OCI-LY1 (cell line): ENCODE data around the gene CSRNP2.

Source experiments
- EZH2 ChIP-seq: fragments of 200-600 bp; sonication (generic), shearing (Covaris generic); IDR thresholded peaks from 2 replicates; pipeline ENCODE4 v1.8.0; 2017; ENCODE audit warnings: borderline replicate concordance, mixed run types, mild to moderate bottlenecking, antibody characterized with exemption, low read length, moderate library complexity, mixed read lengths
- TF ChIP-seq, protein P1 (sequence below): fragments of 200-600 bp; sonication (generic), shearing (Covaris generic); IDR thresholded peaks from 2 replicates; pipeline ENCODE4 v1.5.1; 2017; ENCODE audit warnings: mild to moderate bottlenecking, antibody characterized with exemption, low read length, moderate library complexity, mixed read lengths

DNA sequence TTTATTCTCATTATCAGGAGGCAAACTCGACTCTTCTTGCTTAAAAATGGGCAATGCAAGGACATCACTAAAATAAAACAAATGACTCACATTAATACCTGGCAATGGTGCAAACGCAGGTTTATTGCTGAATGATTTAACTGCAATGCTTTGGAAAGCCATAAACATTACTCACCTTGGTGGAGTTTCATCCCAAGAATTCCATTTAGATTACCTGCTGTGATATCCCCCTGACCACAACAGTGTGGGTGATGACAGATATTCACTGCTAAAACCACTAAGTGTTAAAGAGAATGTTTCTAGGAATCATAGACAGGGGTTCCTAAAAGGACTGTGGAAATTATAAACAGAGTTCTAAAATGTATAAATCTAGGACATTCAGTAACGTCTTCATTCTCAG, 35.3 kb upstream of the CSRNP2 start:
- no peak for TF ChIP-seq EZH2
- TF ChIP-seq, protein P1, sequence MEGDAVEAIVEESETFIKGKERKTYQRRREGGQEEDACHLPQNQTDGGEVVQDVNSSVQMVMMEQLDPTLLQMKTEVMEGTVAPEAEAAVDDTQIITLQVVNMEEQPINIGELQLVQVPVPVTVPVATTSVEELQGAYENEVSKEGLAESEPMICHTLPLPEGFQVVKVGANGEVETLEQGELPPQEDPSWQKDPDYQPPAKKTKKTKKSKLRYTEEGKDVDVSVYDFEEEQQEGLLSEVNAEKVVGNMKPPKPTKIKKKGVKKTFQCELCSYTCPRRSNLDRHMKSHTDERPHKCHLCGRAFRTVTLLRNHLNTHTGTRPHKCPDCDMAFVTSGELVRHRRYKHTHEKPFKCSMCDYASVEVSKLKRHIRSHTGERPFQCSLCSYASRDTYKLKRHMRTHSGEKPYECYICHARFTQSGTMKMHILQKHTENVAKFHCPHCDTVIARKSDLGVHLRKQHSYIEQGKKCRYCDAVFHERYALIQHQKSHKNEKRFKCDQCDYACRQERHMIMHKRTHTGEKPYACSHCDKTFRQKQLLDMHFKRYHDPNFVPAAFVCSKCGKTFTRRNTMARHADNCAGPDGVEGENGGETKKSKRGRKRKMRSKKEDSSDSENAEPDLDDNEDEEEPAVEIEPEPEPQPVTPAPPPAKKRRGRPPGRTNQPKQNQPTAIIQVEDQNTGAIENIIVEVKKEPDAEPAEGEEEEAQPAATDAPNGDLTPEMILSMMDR = no peak
